Activated effector memory CD4-positive, alpha-beta T cell treated with Interleukin-2 at 50 U/mL for 16 hours (primary cell): ENCODE results near the gene EML6.

ENCODE experiments used
- DNase-seq: peaks from one replicate; pipeline ENCODE4 v3.0.0-alpha.2; 2020

EML6 gene

GRCh38 chr2:55012672-55013484, 289.4 kb downstream of the EML6 start:
- DNase-seq, result no peak

GRCh38 chr2:55013936-55014335, 290.5 kb downstream of the EML6 start:
- no peak for DNase-seq

GRCh38 chr2:55014962-55015939, 291.8 kb downstream of the EML6 start:
- no peak for DNase-seq

- DNase-seq, result no peak
Observed at GRCh38 chr2:55017428-55017827, 294.0 kb downstream of the EML6 start.

GRCh38 chr2:55017880-55018279, 294.4 kb downstream of the EML6 start:
- no peak for DNase-seq

GRCh38 chr2:55018619-55019018, 295.2 kb downstream of the EML6 start:
- no peak for DNase-seq

GRCh38 chr2:55019526-55020258, 296.2 kb downstream of the EML6 start:
- DNase-seq, result no peak
